ENCODE results near the gene CAPZB.
"Not testable (repeated sequence)": the region's sequence is repeated elsewhere in the genome, so short reads cannot be mapped to it uniquely, and the experiment has no call there.

CAPZB gene

GRCh38 chr1:19497443-19497842, 12.1 kb upstream of the CAPZB start:
- not testable (repeated sequence) for DNase-seq (ENCODE audit: low read depth, low spot score)

- peak; percentile 51 for DNase-seq (ENCODE audit: low read depth, low spot score)
Measured at GRCh38 chr1:19496527-19496874, 11.2 kb upstream of the CAPZB start.

GRCh38 chr1:19495799-19496526, 10.6 kb upstream of the CAPZB start:
- DNase-seq (ENCODE audit: low read depth, low spot score): peak; percentile 71

GRCh38 chr1:19495000-19495656, 9.8 kb upstream of the CAPZB start:
- DNase-seq (ENCODE audit: low read depth, low spot score): no peak

- DNase-seq (ENCODE audit: low read depth, low spot score): no peak
Measured at GRCh38 chr1:19493547-19493946, 8.2 kb upstream of the CAPZB start.

GRCh38 chr1:19489996-19490395, 4.7 kb upstream of the CAPZB start:
- no peak for DNase-seq (ENCODE audit: low read depth, low spot score)

GRCh38 chr1:19488136-19488535, 2.8 kb upstream of the CAPZB start:
- DNase-seq (ENCODE audit: low read depth, low spot score): no peak

GRCh38 chr1:19484798-19485361, 459 bp downstream of the CAPZB start:
- peak; percentile 55 for DNase-seq (ENCODE audit: low read depth, low spot score)

GRCh38 chr1:19484338-19484797, 971 bp downstream of the CAPZB start:
- no peak for DNase-seq (ENCODE audit: low read depth, low spot score)

GRCh38 chr1:19483691-19484090, 1.6 kb downstream of the CAPZB start:
- DNase-seq (ENCODE audit: low read depth, low spot score): no peak

GRCh38 chr1:19483261-19483660, 2.1 kb downstream of the CAPZB start:
- no peak for DNase-seq (ENCODE audit: low read depth, low spot score)

- no peak for DNase-seq (ENCODE audit: low read depth, low spot score)
Measured at GRCh38 chr1:19481826-19482398, 3.4 kb downstream of the CAPZB start.

GRCh38 chr1:19480282-19480681, 5.1 kb downstream of the CAPZB start:
- DNase-seq (ENCODE audit: low read depth, low spot score): no peak

GRCh38 chr1:19479351-19480120, 5.8 kb downstream of the CAPZB start:
- no peak for DNase-seq (ENCODE audit: low read depth, low spot score)

- DNase-seq (ENCODE audit: low read depth, low spot score): no peak
Measured at GRCh38 chr1:19478322-19478721, 7.0 kb downstream of the CAPZB start.

- DNase-seq (ENCODE audit: low read depth, low spot score): no peak
Measured at GRCh38 chr1:19477284-19478249, 7.8 kb downstream of the CAPZB start.

- no peak for DNase-seq (ENCODE audit: low read depth, low spot score)
Measured at GRCh38 chr1:19476450-19477190, 8.7 kb downstream of the CAPZB start.

GRCh38 chr1:19475296-19475695, 10.0 kb downstream of the CAPZB start:
- DNase-seq (ENCODE audit: low read depth, low spot score): no peak

- DNase-seq (ENCODE audit: low read depth, low spot score): no peak
Measured at GRCh38 chr1:19472174-19472573, 13.2 kb downstream of the CAPZB start.

GRCh38 chr1:19469004-19469403, 16.3 kb downstream of the CAPZB start:
- DNase-seq (ENCODE audit: low read depth, low spot score): no peak
